Stimulated activated CD8-positive, alpha-beta memory T cell treated with anti-CD3 and anti-CD28 coated beads, Interleukin-12 subunit alpha, Interleukin-12 subunit beta, amount 100 ng/mL, for 1 hour (primary cell): Measurements from ENCODE around the gene MEGF10.
"Not testable (repeated sequence)": the region's sequence is repeated elsewhere in the genome, so short reads cannot be mapped to it uniquely, and the experiment has no call there.

Experiments
- DNase-seq: peaks from one replicate; pipeline ENCODE4 v3.0.0-alpha.2; 2020; ENCODE audit warnings: low read depth

Gene MEGF10

GRCh38 chr5:127298036-127298429, 7.4 kb downstream of the MEGF10 start:
- no peak for DNase-seq

- DNase-seq: no peak
These were observed 8.1 kb downstream of the MEGF10 start for GRCh38 chr5:127298656-127299055.

- DNase-seq: no peak
These were observed 9.1 kb downstream of the MEGF10 start for GRCh38 chr5:127299678-127300077.

GRCh38 chr5:127302509-127302908, 11.9 kb downstream of the MEGF10 start:
- no peak for DNase-seq

GRCh38 chr5:127303404-127303803, 12.8 kb downstream of the MEGF10 start:
- DNase-seq: no peak

GRCh38 chr5:127305493-127305892, 14.9 kb downstream of the MEGF10 start:
- no peak for DNase-seq

GRCh38 chr5:127306036-127306435, 15.4 kb downstream of the MEGF10 start:
- no peak for DNase-seq

GRCh38 chr5:127306647-127307046, 16.1 kb downstream of the MEGF10 start:
- DNase-seq: no peak

- no peak for DNase-seq
These were observed 17.3 kb downstream of the MEGF10 start for GRCh38 chr5:127307868-127308267.

GRCh38 chr5:127308325-127308724, 17.7 kb downstream of the MEGF10 start:
- DNase-seq: not testable (repeated sequence)

- no peak for DNase-seq
These were observed 18.3 kb downstream of the MEGF10 start for GRCh38 chr5:127308945-127309344.

GRCh38 chr5:127311349-127311748, 20.8 kb downstream of the MEGF10 start:
- DNase-seq: no peak

- DNase-seq: no peak
These were observed 21.4 kb downstream of the MEGF10 start for GRCh38 chr5:127311781-127312525.

GRCh38 chr5:127313379-127313778, 22.8 kb downstream of the MEGF10 start:
- DNase-seq: no peak

- DNase-seq: peak; percentile 50
These were observed 23.4 kb downstream of the MEGF10 start for GRCh38 chr5:127313847-127314473.

- DNase-seq: no peak
These were observed 25.4 kb downstream of the MEGF10 start for GRCh38 chr5:127316011-127316410.

GRCh38 chr5:127317385-127317784, 26.8 kb downstream of the MEGF10 start:
- DNase-seq: not testable (repeated sequence)

GRCh38 chr5:127320032-127320965, 29.7 kb downstream of the MEGF10 start:
- no peak for DNase-seq

GRCh38 chr5:127321465-127321864, 30.9 kb downstream of the MEGF10 start:
- DNase-seq: no peak

GRCh38 chr5:127322403-127322802, 31.8 kb downstream of the MEGF10 start:
- DNase-seq: no peak

GRCh38 chr5:127324756-127325155, 34.2 kb downstream of the MEGF10 start:
- DNase-seq: no peak

- DNase-seq: no peak
These were observed 35.8 kb downstream of the MEGF10 start for GRCh38 chr5:127326431-127326830.
